ENCODE data around the gene DIRAS1.

DIRAS1 gene

GRCh38 chr19:2756921-2757881, 36.0 kb upstream of the DIRAS1 start:
- Histone ChIP-seq H3K79me2 (ENCODE audit: control insufficient read depth, low read length) (no peaks in the 10 kb centered on the region), H3K9me2 (replicated peaks; ENCODE audit: control insufficient read depth, low read length) (no peaks in the 10 kb centered on the region), H3K4me3 (ENCODE audit: low read length) (no peak overlapping the region), H3K27me3 (ENCODE audit: control insufficient read depth, low read length) (no peaks in the 10 kb centered on the region), H3K4me1 (ENCODE audit: control insufficient read depth, low read length) (no peaks in the 10 kb centered on the region), H3K4me2 (ENCODE audit: low read length) (no peak overlapping the region), H3K36me3 (ENCODE audit: control insufficient read depth, low read length) (peaks cover 66% of the 10 kb centered on the region), H3K27ac (ENCODE audit: low read depth, low read length) (no peak overlapping the region), H3K9me3 (ENCODE audit: control insufficient read depth, insufficient read depth, low read length) (no peaks in the 10 kb centered on the region), H4K20me1 (ENCODE audit: control insufficient read depth, insufficient read depth, low read depth, low read length) (no peaks in the 10 kb centered on the region), H3F3A (ENCODE audit: control insufficient read depth, insufficient read depth) (no peaks in the 10 kb centered on the region)
- no peak for TF ChIP-seq EZH2phosphoT487 (IDR thresholded peaks at IDR 0.05; ENCODE audit: borderline replicate concordance, low read length)
- no peak for TF ChIP-seq CTCF (IDR thresholded peaks at IDR 0.05; ENCODE audit: low read depth, low read length, poor library complexity, severe bottlenecking)

- Histone ChIP-seq H3K9me2 (replicated peaks; ENCODE audit: control insufficient read depth, low read length) (no peaks in the 10 kb centered on the region), H3K4me3 (ENCODE audit: low read length) (no peak overlapping the region), H3K36me3 (ENCODE audit: control insufficient read depth, low read length) (peaks cover 60% of the 10 kb centered on the region), H3K4me2 (ENCODE audit: low read length) (no peak overlapping the region), H3F3A (ENCODE audit: control insufficient read depth, insufficient read depth) (no peaks in the 10 kb centered on the region), H4K20me1 (ENCODE audit: control insufficient read depth, insufficient read depth, low read depth, low read length) (no peaks in the 10 kb centered on the region), H3K27ac (ENCODE audit: low read depth, low read length) (no peak overlapping the region), H3K27me3 (ENCODE audit: control insufficient read depth, low read length) (no peaks in the 10 kb centered on the region), H3K79me2 (ENCODE audit: control insufficient read depth, low read length) (no peaks in the 10 kb centered on the region), H3K9me3 (ENCODE audit: control insufficient read depth, insufficient read depth, low read length) (no peaks in the 10 kb centered on the region), H3K4me1 (ENCODE audit: control insufficient read depth, low read length) (no peaks in the 10 kb centered on the region)
- TF ChIP-seq EZH2phosphoT487 (IDR thresholded peaks at IDR 0.05; ENCODE audit: borderline replicate concordance, low read length) (no peak), CTCF (IDR thresholded peaks at IDR 0.05; ENCODE audit: low read depth, low read length, poor library complexity, severe bottlenecking) (no peak)
These were observed 35.3 kb upstream of the DIRAS1 start for GRCh38 chr19:2756477-2756876.

- Histone ChIP-seq H3K9me3 (ENCODE audit: control insufficient read depth, insufficient read depth, low read length) (no peaks in the 10 kb centered on the region), H3F3A (ENCODE audit: control insufficient read depth, insufficient read depth) (no peaks in the 10 kb centered on the region), H3K27ac (ENCODE audit: low read depth, low read length) (no peak overlapping the region), H3K36me3 (ENCODE audit: control insufficient read depth, low read length) (peaks cover 54% of the 10 kb centered on the region), H3K4me1 (ENCODE audit: control insufficient read depth, low read length) (peaks cover 6% of the 10 kb centered on the region), H3K27me3 (ENCODE audit: control insufficient read depth, low read length) (no peaks in the 10 kb centered on the region), H3K4me2 (ENCODE audit: low read length) (no peak overlapping the region), H3K9me2 (replicated peaks; ENCODE audit: control insufficient read depth, low read length) (no peaks in the 10 kb centered on the region), H4K20me1 (ENCODE audit: control insufficient read depth, insufficient read depth, low read depth, low read length) (no peaks in the 10 kb centered on the region), H3K4me3 (ENCODE audit: low read length) (no peak overlapping the region), H3K79me2 (ENCODE audit: control insufficient read depth, low read length) (no peaks in the 10 kb centered on the region)
- TF ChIP-seq CTCF (IDR thresholded peaks at IDR 0.05; ENCODE audit: low read depth, low read length, poor library complexity, severe bottlenecking), result no peak
- no peak for TF ChIP-seq EZH2phosphoT487 (IDR thresholded peaks at IDR 0.05; ENCODE audit: borderline replicate concordance, low read length)
These were observed 34.6 kb upstream of the DIRAS1 start for GRCh38 chr19:2755811-2756210.
